GM18507 (cell line): Measurements from ENCODE around the gene FAM107B.
A peak's percentile ranks its signal among the peaks of the same experiment; 100 is the strongest.

ENCODE experiments used
- DNase-seq: peaks from one replicate; pipeline ENCODE4 v3.0.0; 2011; ENCODE audit warnings: low read depth; ENCODE audit not compliant: insufficient read length; ENCODE audit errors: extremely low spot score
- FAIRE-seq: peaks from 2 replicates; lab custom pipeline; 2011; peaks lifted over from hg19 to GRCh38; lab: Jason Lieb, UNC

The FAM107B gene

DNA sequence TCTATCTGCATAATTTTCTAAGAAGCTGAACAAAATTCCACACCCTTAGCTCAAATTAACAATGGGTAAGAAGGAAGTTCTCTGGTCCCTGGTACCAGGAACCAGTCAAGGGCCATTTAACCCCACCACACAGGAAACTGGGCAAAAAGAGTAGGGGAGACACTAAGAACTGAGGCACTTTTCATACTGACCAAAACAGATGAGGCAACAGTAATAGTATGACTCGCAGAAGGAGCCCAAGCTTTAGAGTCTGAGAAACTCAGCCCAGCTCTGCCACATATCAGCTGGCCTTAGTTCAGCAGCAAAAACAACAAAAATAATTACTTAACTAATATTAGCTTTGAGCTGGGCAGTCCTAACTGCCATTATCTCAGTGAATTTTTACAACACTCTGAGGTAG, 221.2 kb downstream of the FAM107B start:
- DNase-seq (no peak), FAIRE-seq (no peak)

GRCh38 chr10:14552015-14552414, 222.7 kb downstream of the FAM107B start:
- no peak for FAIRE-seq
- DNase-seq = no peak

GRCh38 chr10:14550471-14550981, 224.2 kb downstream of the FAM107B start:
- no peak for DNase-seq
- FAIRE-seq = peak; percentile 18

DNA sequence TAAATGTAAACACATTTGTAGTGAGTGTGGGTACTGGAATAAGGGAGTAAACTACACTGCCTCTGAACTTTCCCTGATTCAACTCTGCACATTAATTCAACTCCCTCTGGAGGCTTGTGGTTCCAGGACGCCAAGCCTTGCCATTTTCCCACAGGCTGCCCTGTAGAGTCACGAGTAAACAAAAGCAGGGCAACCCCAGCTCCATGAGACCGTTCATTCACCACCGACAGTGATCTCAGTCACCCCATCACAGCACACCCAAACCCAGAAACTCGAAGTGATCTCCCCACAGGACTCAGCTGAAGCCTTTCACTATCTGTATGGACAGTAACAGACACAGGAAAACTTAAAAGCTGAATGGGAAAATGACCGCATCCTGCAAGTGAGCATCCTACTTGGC, 225.2 kb downstream of the FAM107B start:
- FAIRE-seq (no peak), DNase-seq (no peak)

DNA sequence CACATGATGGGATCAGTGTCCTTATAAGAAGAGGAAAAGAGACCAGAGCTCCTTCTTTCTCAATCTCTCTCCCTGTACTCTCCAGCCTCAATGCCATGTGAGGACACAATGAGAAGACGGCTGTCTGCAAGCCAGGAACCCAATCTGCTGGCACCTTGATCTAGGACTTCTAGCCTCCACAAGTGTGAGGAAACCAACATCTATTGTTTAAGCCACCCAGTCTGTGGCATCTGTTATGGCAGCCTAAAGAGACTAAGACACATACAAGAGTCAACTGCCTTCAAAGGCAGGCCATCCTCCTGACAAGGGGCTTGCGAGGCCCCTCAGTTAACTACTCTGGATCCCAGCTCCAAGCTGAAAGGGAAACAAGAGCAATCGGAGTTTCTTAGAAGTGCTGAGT, 225.7 kb downstream of the FAM107B start:
- DNase-seq (no peak), FAIRE-seq (no peak)

GRCh38 chr10:14548474-14548873, 226.2 kb downstream of the FAM107B start:
- FAIRE-seq (no peak), DNase-seq (no peak)

DNA sequence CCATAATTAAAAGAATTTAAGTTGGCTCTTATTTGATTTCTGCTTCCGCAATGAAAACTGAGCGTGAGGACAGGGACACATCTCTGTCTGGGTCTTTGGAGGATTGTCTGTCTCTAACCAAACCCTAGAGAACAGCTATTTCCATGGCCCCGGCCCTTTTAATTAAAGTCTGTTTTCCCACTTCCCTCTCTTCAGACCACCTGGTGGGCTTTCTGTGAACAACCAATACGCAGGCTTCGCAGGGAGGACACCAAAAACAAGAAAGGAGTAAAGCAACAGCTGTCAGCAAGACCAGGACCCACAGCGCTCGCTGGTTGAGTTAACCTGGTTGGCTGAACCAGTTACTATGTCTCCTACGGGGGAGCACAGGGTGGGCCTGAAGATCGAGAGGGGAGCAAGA, 226.9 kb downstream of the FAM107B start:
- no peak for FAIRE-seq
- no peak for DNase-seq

- no peak for DNase-seq
- no peak for FAIRE-seq
Observed at GRCh38 chr10:14545827-14546226, 228.9 kb downstream of the FAM107B start.

DNA sequence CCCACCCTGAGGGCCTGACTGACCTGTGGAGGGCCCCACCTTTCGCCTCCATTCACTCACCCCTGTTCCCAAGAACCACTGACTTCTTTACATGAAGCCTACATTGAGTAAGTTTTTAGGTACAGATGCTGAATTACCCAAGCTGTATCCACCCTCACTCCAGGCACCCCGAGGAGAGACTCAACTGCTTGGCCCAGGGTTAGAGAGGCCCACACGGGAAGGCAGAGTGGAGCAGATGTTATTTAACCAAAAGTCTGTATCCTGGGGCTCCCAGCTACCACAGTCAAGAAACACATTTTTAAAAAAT, 230.8 kb downstream of the FAM107B start:
- FAIRE-seq = no peak

DNA sequence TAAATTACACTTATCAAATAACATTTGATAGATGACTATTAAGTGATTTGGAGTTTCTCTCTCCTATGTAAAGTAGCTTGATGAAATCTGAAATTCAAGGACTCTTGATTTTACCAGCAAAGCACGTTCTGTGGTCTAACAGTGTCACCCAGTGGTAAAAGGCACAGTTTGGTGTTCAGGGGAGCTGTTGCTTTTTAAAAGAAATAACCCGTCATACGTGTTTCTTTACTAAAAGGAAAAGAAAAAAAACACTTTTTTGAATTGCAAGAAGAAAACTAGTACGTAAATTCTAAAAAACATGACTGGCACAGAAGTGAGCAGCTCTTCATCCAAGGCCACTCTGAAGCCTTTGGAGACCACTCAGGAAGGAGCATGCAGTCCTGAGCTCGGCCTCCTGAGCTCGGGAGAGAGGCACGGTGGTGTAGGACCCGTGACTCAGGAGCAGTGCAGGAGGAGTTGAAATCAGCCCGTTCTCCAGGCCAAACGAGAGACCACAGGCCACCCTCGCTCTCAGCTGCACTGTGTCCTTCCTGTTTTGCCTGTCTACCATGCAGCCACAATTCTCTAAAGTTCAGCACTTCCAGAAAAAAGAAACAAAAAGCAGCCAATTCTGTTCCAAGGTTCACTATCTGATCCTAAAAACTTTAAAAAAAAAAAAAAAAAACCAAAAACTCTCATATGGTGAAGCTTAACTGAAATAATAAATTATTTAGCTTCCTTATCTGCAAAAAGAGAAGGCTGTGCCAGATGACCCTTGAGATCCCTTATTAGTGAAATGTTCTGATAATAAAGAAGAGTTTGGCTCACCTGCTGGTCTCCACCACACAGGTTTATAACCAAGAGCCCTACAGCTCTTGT, 231.4 kb downstream of the FAM107B start:
- FAIRE-seq = no peak
- DNase-seq = no peak

More for the DNA sequence above, 230.8 kb downstream of the FAM107B start:
- no peak for DNase-seq

- DNase-seq (no peak), FAIRE-seq (no peak)
Observed at GRCh38 chr10:14541379-14541778, 233.3 kb downstream of the FAM107B start.

- FAIRE-seq = no peak
- DNase-seq = no peak
Observed at GRCh38 chr10:14540611-14541010, 234.1 kb downstream of the FAM107B start.

- DNase-seq (no peak), FAIRE-seq (no peak)
Observed at GRCh38 chr10:14540062-14540461, 234.6 kb downstream of the FAM107B start.

DNA sequence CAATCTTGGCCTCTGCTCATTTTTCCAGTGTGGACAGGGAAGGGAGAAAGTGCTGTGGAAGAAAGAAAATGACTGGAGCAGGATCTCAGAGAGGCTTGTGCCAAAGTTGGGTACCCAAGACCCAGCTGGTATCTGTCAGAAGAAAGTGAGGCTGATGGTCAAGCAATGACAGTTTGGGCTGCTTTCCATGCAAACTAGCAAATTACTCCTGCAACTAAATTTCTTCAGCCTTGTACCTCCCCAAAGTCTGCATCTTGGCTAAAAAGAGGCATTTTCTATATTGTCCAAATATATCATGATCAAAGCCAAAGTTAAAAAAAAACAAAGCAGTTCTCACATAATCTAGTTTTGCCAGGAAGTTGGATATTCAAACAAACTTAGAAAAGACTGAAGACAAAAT, 235.5 kb downstream of the FAM107B start:
- FAIRE-seq (no peak), DNase-seq (no peak)

DNA sequence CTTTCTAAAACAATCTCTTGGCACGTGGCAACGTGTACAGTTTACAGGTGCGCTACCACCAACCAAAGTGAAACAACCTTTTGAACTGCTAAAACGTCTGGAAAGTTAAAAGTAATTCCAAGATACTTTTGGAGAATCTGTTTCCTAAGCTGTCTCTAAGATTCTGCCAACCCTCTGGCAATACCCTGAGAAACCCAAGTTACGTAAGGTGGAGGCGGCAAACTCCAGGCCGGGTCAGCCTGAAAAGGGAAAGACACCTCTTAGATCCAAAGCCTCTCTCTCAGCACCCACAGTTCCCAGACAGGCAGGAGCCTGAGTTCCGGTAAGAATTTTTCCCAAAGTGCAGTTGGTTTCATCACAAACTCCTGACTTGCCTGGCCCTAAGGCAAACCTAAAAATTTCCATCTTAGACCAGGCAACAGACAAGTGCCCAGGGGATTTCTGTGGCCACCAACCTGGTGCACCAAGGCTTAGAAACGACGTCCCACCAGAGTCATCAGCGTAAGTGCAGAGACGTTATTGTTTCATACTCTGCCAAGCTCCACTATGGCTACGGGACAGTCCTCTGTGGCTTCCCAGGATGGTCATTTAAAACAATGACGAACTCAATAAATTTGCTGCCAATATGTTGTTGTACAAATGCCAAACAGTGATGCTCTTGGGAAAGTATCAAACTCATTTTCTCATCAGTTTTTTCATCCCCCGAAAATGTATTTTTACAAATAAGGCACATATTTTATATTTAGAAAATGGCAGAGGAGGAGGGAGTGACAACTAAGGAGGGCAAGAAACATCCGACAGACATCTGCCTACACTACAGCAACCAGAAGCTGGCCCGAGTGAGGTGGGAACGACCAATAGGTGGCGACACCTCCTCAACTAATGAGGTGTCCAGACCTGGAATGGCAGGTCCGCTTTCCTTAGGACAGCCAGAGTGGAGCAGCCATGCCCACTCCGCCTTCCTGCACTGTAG, 238.2 kb downstream of the FAM107B start:
- DNase-seq = no peak
- FAIRE-seq = no peak

DNA sequence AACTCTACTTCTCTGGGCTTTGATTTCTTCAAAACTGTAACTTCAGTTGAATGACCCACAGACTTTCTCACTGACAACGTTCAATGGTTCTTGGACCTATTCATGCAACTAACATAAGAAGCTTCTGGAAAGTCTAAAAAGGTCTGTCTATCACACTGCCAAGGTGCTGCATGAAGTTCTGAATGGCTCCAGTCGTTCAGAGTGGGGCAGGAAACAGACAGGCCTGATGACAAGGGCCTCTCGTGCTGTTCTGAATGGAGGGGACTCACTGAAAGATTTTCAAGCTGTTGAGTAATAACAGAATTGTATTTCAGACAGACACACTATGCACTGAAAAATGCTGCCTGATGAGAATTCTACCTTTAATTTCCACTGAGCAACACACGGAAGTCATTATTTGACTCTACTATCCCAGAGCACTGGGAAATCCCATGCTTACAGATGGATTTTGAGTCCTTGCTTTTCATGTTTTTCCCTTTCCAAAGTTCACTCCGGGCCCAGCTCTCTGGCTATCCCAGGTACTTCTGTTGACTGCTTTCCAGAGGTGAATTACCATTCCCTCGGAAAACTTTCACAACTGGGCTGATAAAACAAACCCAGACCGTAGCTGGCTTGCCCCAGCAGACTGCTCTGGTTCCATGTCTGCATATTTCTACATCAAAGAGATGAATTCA, 239.1 kb downstream of the FAM107B start:
- DNase-seq = no peak
- FAIRE-seq = no peak

- DNase-seq (no peak), FAIRE-seq (no peak)
Observed at GRCh38 chr10:14534152-14534551, 240.5 kb downstream of the FAM107B start.

DNA sequence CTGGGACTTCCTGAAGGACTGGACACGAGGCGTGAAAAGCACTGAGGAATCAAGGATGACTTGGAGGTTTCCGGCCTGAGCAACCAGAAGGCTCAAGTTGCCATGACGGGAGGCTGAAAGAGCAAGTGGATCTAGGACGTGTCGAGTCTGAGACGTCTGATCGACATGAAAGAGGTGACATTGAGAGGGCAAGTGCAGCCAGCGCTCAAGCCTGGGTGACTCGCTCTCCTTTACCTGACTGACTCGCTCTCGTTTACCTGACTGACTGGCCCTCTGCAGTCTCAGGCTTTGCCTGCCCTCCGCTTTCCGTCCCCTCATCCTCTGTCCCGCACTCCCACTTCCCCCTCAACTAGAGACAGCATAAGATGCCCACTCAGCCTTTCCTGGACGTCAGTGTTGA, 241.4 kb downstream of the FAM107B start:
- DNase-seq = no peak
- FAIRE-seq = no peak

GRCh38 chr10:14532473-14533251, 242.0 kb downstream of the FAM107B start:
- no peak for DNase-seq
- FAIRE-seq = no peak
